Activated CD4-positive, alpha-beta T cell treated with anti-CD3 and anti-CD28 coated beads for 36 hours (primary cell): ENCODE results near the gene HS1BP3. TPM values are rescaled to one million over a fixed set of nuclear protein-coding genes. Genes with fewer than 3 reads are reported as not detected.

ENCODE experiments used
- ATAC-seq: fragments of 200-7000 bp; cut with Tn5 transposase; one replicate; pipeline ENCODE4 v1.10.0; 2021; ENCODE audit warnings: mild to moderate bottlenecking, moderate library complexity
- CTCF ChIA-PET: fragments of 350-600 bp; sonication (Branson Sonifier 250); formaldehyde crosslinking; loops from one replicate; lab custom pipeline; 2021; ENCODE audit warnings: antibody characterized with exemption; lab: Charles Lee
- POLR2A ChIA-PET: fragments of 350-600 bp; sonication (Branson Sonifier 250); formaldehyde crosslinking; loops from one replicate; lab custom pipeline; 2021; ENCODE audit warnings: antibody characterized with exemption, inconsistent platforms; lab: Charles Lee
- DNase-seq: peaks from one replicate; pipeline ENCODE4 v3.0.0-alpha.2; 2020
- H3K27ac Mint-ChIP-seq: one replicate; pipeline ENCODE4 v1.8.0; 2021; ENCODE audit warnings: mixed read lengths
- H3K27me3 Mint-ChIP-seq: one replicate; pipeline ENCODE4 v1.8.0; 2021; ENCODE audit warnings: mixed read lengths
- H3K36me3 Mint-ChIP-seq: one replicate; pipeline ENCODE4 v1.8.0; 2021; ENCODE audit warnings: low read depth, mixed read lengths
- H3K4me1 Mint-ChIP-seq: one replicate; pipeline ENCODE4 v1.8.0; 2021; ENCODE audit warnings: mixed read lengths
- H3K4me3 Mint-ChIP-seq: one replicate; pipeline ENCODE4 v1.8.0; 2021; ENCODE audit warnings: mild to moderate bottlenecking, moderate library complexity, mixed read lengths
- H3K9me3 Mint-ChIP-seq: one replicate; pipeline ENCODE4 v1.8.0; 2021; ENCODE audit warnings: low read depth, mixed read lengths
- intact Hi-C, 2 experiments: fragments of 100-400 bp; cut with DNase I in 1 of 2; cut with micrococcal nuclease in 1 of 2; formaldehyde crosslinking; loops; one replicate each; pipeline versions ENCODE4 v1.14.2 to v1.15.1; 2022 to 2024; cut with DNase I, micrococcal nuclease
- total RNA-seq, 2 experiments: library from RNA; stranded (reverse); gene quantifications; one replicate each; pipeline ENCODE4 v1.2.3, GENCODE V29; 2021

Gene HS1BP3, protein sequence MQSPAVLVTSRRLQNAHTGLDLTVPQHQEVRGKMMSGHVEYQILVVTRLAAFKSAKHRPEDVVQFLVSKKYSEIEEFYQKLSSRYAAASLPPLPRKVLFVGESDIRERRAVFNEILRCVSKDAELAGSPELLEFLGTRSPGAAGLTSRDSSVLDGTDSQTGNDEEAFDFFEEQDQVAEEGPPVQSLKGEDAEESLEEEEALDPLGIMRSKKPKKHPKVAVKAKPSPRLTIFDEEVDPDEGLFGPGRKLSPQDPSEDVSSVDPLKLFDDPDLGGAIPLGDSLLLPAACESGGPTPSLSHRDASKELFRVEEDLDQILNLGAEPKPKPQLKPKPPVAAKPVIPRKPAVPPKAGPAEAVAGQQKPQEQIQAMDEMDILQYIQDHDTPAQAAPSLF
- 1 to 10 TPM; 6.2 to 7.1 TPM for total RNA-seq

GRCh38 chr2:20650877-20651730 lies at the start of gene HS1BP3:
TSS of gene HS1BP3 (minus strand) at chr2:20651098. CDS start at chr2:20651063, 35 bp downstream.
- intact Hi-C loops = loop anchor here (1.0 to 5.0 kb wide), 9 partner anchors 16 to 1304 kb away; partner anchors contain the start of genes GDF7 (in 1 of the 2), LAPTM4A (in 1 of the 2), PUM2 (in 1 of the 2) and RHOB (in 1 of the 2)
- ChIA-PET POLR2A (interaction anchor here (1.1 to 1.7 kb wide), 3 partner anchors 171 to 240 kb away, joined by 3 to 9 read pairs (median 6); partner anchors contain the start of genes LDAH and RHOB), CTCF (interaction anchor here (0.5 to 2.9 kb wide), 24 partner anchors 9 to 416 kb away, joined by 3 to 36 read pairs (median 4); partner anchors contain the start of gene RHOB)
- no peaks in the 10 kb centered on the region for H3K27me3 Mint-ChIP-seq
- peak within 1 kb of the TSS; percentile 78 for H3K4me3 Mint-ChIP-seq
- DNase-seq = peak; percentile 92
- H3K27ac Mint-ChIP-seq = peak within 1 kb of the TSS; percentile 86
- no peaks in the 10 kb centered on the region for H3K36me3 Mint-ChIP-seq
- H3K4me1 Mint-ChIP-seq = peaks cover 22% of the 10 kb centered on the region
- H3K9me3 Mint-ChIP-seq = no peaks in the 10 kb centered on the region
- peak; percentile 97 for ATAC-seq

- intact Hi-C loops = no loop called here
- POLR2A ChIA-PET = no interaction called here
- H3K9me3 Mint-ChIP-seq = no peaks in the 10 kb centered on the region
- ATAC-seq = no peak
- no peak overlapping the region for H3K4me3 Mint-ChIP-seq
- H3K36me3 Mint-ChIP-seq = peaks cover 10% of the 10 kb centered on the region
- CTCF ChIA-PET = interaction anchor here (1.2 kb wide), 1 partner anchor 57 kb away, joined by 3 read pairs; no protein-coding TSS in a partner anchor
- no peak overlapping the region for H3K27ac Mint-ChIP-seq
- no peaks in the 10 kb centered on the region for H3K27me3 Mint-ChIP-seq
- no peaks in the 10 kb centered on the region for H3K4me1 Mint-ChIP-seq
- no peak for DNase-seq
Observed at GRCh38 chr2:20698916-20699613, 48.2 kb upstream of the HS1BP3 start.

GRCh38 chr2:20697322-20697934 lies 46.5 kb upstream of the HS1BP3 start:
- H3K36me3 Mint-ChIP-seq = peaks cover 10% of the 10 kb centered on the region
- DNase-seq = no peak
- ChIA-PET POLR2A (no interaction called here), CTCF (interaction anchor here (1.0 kb wide), 1 partner anchor 37 kb away, joined by 6 read pairs; no protein-coding TSS in a partner anchor)
- no peak overlapping the region for H3K27ac Mint-ChIP-seq
- no peaks in the 10 kb centered on the region for H3K9me3 Mint-ChIP-seq
- intact Hi-C loops = no loop called here
- no peak overlapping the region for H3K4me3 Mint-ChIP-seq
- H3K27me3 Mint-ChIP-seq = no peaks in the 10 kb centered on the region
- H3K4me1 Mint-ChIP-seq = no peaks in the 10 kb centered on the region
- ATAC-seq = no peak

GRCh38 chr2:20696366-20696765 lies 45.5 kb upstream of the HS1BP3 start:
- DNase-seq (no peak), ATAC-seq (no peak)
- intact Hi-C loops = no loop called here
- Mint-ChIP-seq H3K27ac (no peak overlapping the region), H3K4me1 (no peaks in the 10 kb centered on the region), H3K4me3 (no peak overlapping the region), H3K9me3 (no peaks in the 10 kb centered on the region), H3K27me3 (no peaks in the 10 kb centered on the region), H3K36me3 (peaks cover 14% of the 10 kb centered on the region)
- CTCF ChIA-PET = interaction anchor here (0.6 kb wide), 1 partner anchor 743 kb away, joined by 3 read pairs; no protein-coding TSS in a partner anchor
- POLR2A ChIA-PET = no interaction called here

- H3K9me3 Mint-ChIP-seq = no peaks in the 10 kb centered on the region
- DNase-seq (no peak), ATAC-seq (no peak)
- H3K4me3 Mint-ChIP-seq = no peak overlapping the region
- peaks cover 24% of the 10 kb centered on the region for H3K36me3 Mint-ChIP-seq
- ChIA-PET CTCF (interaction anchor here (0.9 to 1.1 kb wide), 2 partner anchors 31 to 270 kb away, joined by 3 read pairs; no protein-coding TSS in a partner anchor), POLR2A (no interaction called here)
- no peaks in the 10 kb centered on the region for H3K27me3 Mint-ChIP-seq
- no peak overlapping the region for H3K27ac Mint-ChIP-seq
- H3K4me1 Mint-ChIP-seq = no peaks in the 10 kb centered on the region
- intact Hi-C loops = no loop called here
Observed at GRCh38 chr2:20693317-20693716, 42.4 kb upstream of the HS1BP3 start.

DNA sequence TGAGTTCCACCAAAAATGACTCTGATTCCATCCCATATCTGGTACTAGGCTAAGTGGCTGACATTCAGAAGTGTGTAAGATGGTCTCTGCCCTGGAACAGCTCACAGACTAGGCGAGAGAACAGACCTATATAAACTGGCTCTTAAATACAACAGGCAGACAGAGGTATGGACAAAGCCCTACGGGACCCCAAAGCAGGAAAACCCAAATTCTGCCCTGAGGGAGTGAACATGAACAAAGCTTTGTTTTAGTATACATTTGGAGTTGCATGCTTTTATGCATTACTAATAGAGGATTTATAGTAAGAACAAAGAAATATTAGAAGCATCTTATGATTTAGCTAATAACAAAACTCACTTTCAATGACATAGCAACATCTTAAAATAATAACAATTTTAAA lies 41.2 kb upstream of the HS1BP3 start:
- Mint-ChIP-seq H3K27ac (no peak overlapping the region), H3K36me3 (peaks cover 28% of the 10 kb centered on the region), H3K4me3 (no peak overlapping the region), H3K27me3 (no peaks in the 10 kb centered on the region), H3K9me3 (no peaks in the 10 kb centered on the region), H3K4me1 (no peaks in the 10 kb centered on the region)
- POLR2A ChIA-PET = no interaction called here
- intact Hi-C loops = no loop called here
- CTCF ChIA-PET = interaction anchor here (0.9 to 1.0 kb wide), 3 partner anchors 16 to 271 kb away, joined by 3 to 4 read pairs (median 3); no protein-coding TSS in a partner anchor
- ATAC-seq (no peak), DNase-seq (no peak)

GRCh38 chr2:20691076-20691734 lies 40.3 kb upstream of the HS1BP3 start:
- CTCF ChIA-PET = no interaction called here
- intact Hi-C loops = no loop called here

GRCh38 chr2:20689428-20690264 lies 38.7 kb upstream of the HS1BP3 start:
- no peaks in the 10 kb centered on the region for H3K4me1 Mint-ChIP-seq
- DNase-seq (no peak), ATAC-seq (no peak)
- no peak overlapping the region for H3K27ac Mint-ChIP-seq
- peaks cover 42% of the 10 kb centered on the region for H3K36me3 Mint-ChIP-seq
- H3K4me3 Mint-ChIP-seq = no peak overlapping the region
- no peaks in the 10 kb centered on the region for H3K27me3 Mint-ChIP-seq
- intact Hi-C loops = no loop called here
- POLR2A ChIA-PET = no interaction called here
- CTCF ChIA-PET = interaction anchor here (0.5 kb wide), 1 partner anchor 293 kb away, joined by 4 read pairs; no protein-coding TSS in a partner anchor
- no peaks in the 10 kb centered on the region for H3K9me3 Mint-ChIP-seq

More at GRCh38 chr2:20691076-20691734, 40.3 kb upstream of the HS1BP3 start:
- no peaks in the 10 kb centered on the region for H3K4me1 Mint-ChIP-seq
- no peaks in the 10 kb centered on the region for H3K27me3 Mint-ChIP-seq
- DNase-seq (no peak), ATAC-seq (no peak)
- POLR2A ChIA-PET = no interaction called here
- H3K9me3 Mint-ChIP-seq = no peaks in the 10 kb centered on the region
- H3K36me3 Mint-ChIP-seq = peaks cover 34% of the 10 kb centered on the region
- H3K4me3 Mint-ChIP-seq = no peak overlapping the region
- no peak overlapping the region for H3K27ac Mint-ChIP-seq

DNA sequence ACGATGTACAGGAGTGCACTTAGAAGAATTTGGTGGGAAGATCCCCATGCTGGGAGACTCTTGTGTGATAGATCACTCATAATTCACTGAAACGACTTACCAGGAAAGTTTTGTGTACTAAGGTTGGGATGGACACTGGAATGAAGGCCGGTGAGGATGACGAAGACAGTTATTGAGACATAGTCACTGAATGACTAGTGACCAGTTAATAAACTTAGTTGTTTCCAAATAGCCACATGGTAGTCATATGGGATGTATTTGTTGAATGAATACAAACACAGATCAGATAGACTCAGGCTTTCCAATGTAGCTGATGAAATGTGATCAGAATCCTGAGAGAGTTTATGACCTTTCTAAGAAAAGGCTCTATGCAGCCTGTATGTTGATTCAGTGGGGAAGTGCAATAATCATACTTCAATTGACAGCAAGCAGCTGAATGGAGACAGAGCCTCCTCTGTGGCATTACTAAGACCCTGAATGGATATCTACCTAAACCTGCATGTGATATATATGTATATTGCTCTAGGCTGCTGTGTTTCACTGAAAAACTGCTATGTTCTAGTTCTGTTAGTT lies 36.4 kb upstream of the HS1BP3 start:
- ChIA-PET CTCF (interaction anchor here (0.8 kb wide), 1 partner anchor 174 kb away, joined by 3 read pairs; no protein-coding TSS in a partner anchor), POLR2A (no interaction called here)
- Mint-ChIP-seq H3K4me1 (no peaks in the 10 kb centered on the region), H3K27ac (no peak overlapping the region), H3K9me3 (no peaks in the 10 kb centered on the region), H3K27me3 (no peaks in the 10 kb centered on the region), H3K36me3 (peaks cover 56% of the 10 kb centered on the region), H3K4me3 (no peak overlapping the region)
- DNase-seq = no peak
- intact Hi-C loops = no loop called here
- ATAC-seq = no peak
